ENCODE results near the gene PTPN4. TPM values are rescaled to one million over a fixed set of nuclear protein-coding genes. Genes with fewer than 3 reads are reported as not detected.

PTPN4 gene
- total and polyA plus RNA-seq, 2 of the 13 experiments (the other 11 are each of a cell fraction or from before 2014, with no cell fraction given) = 20.3 to 34.6 TPM

GRCh38 chr2:119771331-119771730, 11.6 kb downstream of the PTPN4 start (continued):
- TF ChIP-seq GPN1 (CRISPR knock-in tag; IDR thresholded peaks at IDR 0.05; ENCODE audit: borderline replicate concordance) (no peak), RORA (CRISPR knock-in tag; IDR thresholded peaks at IDR 0.05) (no peak)

GRCh38 chr2:119772128-119772527, 12.4 kb downstream of the PTPN4 start:
- Histone ChIP-seq H3K9ac (ENCODE audit: insufficient read depth, low read depth, low read length) (no peak overlapping the region), H3K4me2 (ENCODE audit: low read depth, low read length) (no peak overlapping the region), H3K9me3 (ENCODE audit: low read length) (no peaks in the 10 kb centered on the region), H3K27ac (ENCODE audit: extremely low read length, insufficient read depth, low read length) (no peak overlapping the region), H3K4me1 (ENCODE audit: insufficient read depth, low read length) (peaks cover 47% of the 10 kb centered on the region), H4K20me1 (ENCODE audit: insufficient read depth, low read length) (peaks cover 19% of the 10 kb centered on the region), H3K79me2 (ENCODE audit: insufficient read depth, low read length) (peaks cover 76% of the 10 kb centered on the region), H3K27me3 (ENCODE audit: control insufficient read depth in 1 of 2, insufficient read depth in 2 of 2, low read length in 2 of 2) (no peaks in the 10 kb centered on the region), H2AFZ (ENCODE audit: low read length) (no peak overlapping the region), H3K36me3 (replicated peaks in 1 of 2; ENCODE audit: control insufficient read depth in 1 of 2, insufficient read depth in 2 of 2, low read length in 2 of 2) (no peaks in the 10 kb centered on the region; a peak in 1 of 5 replicates), H3K4me3 (replicated peaks in 1 of 3; ENCODE audit: insufficient read depth in 1 of 3, low read depth in 2 of 3, low read length in 3 of 3) (no peak overlapping the region)
- WGBS (ENCODE audit: low lambda C conversion rate) = 98% methylated on average over 2 of the region's 2 CpGs
- BruUV-seq (replicated peaks) = no TSS peak
- intact Hi-C loops (cut with micrococcal nuclease; ENCODE audit: unreplicated experiment) = no loop called here
- no peak for ATAC-seq
- ChIA-PET POLR2A (no interaction called here), CTCF (ENCODE audit: low intra/inter-chr PET ratio, low total read pairs) (no interaction called here)
- no peak for DNase-seq (ENCODE audit: low spot score)
- no peak for FAIRE-seq
- in situ Hi-C loops (cut with HindIII; ENCODE audit: extremely low pct_ligation_motif_present, low pct_unique_long_range_greater_than_20kb) = no loop called here
- TF ChIP-seq MIER3 (CRISPR knock-in tag; IDR thresholded peaks at IDR 0.05; ENCODE audit: borderline replicate concordance) = no peak
- no peak for TF ChIP-seq YEATS2 (CRISPR knock-in tag; IDR thresholded peaks at IDR 0.05; ENCODE audit: borderline replicate concordance)
- no peak for TF ChIP-seq STAG1 (CRISPR knock-in tag; IDR thresholded peaks at IDR 0.05)
- no peak for TF ChIP-seq ZNF331 (CRISPR knock-in tag; IDR thresholded peaks at IDR 0.05)

- Histone ChIP-seq H3K9me3 (ENCODE audit: low read length) (no peaks in the 10 kb centered on the region), H3K4me2 (ENCODE audit: low read depth, low read length) (no peak overlapping the region), H3K27me3 (ENCODE audit: control insufficient read depth in 1 of 2, insufficient read depth in 2 of 2, low read length in 2 of 2) (no peaks in the 10 kb centered on the region), H3K79me2 (ENCODE audit: insufficient read depth, low read length) (peaks cover 75% of the 10 kb centered on the region), H3K36me3 (replicated peaks in 1 of 2; ENCODE audit: control insufficient read depth in 1 of 2, insufficient read depth in 2 of 2, low read length in 2 of 2) (no peaks in the 10 kb centered on the region; a peak in 1 of 5 replicates), H3K4me3 (replicated peaks in 1 of 3; ENCODE audit: insufficient read depth in 1 of 3, low read depth in 2 of 3, low read length in 3 of 3) (no peak overlapping the region), H3K27ac (ENCODE audit: extremely low read length, insufficient read depth, low read length) (no peak overlapping the region), H4K20me1 (ENCODE audit: insufficient read depth, low read length) (peaks cover 13% of the 10 kb centered on the region), H2AFZ (ENCODE audit: low read length) (no peak overlapping the region), H3K4me1 (ENCODE audit: insufficient read depth, low read length) (peaks cover 42% of the 10 kb centered on the region), H3K9ac (ENCODE audit: insufficient read depth, low read depth, low read length) (no peak overlapping the region)
- ChIA-PET POLR2A (no interaction called here), CTCF (ENCODE audit: low intra/inter-chr PET ratio, low total read pairs) (no interaction called here)
- WGBS (ENCODE audit: low lambda C conversion rate) = 96% methylated on average over 4 of the region's 4 CpGs
- FAIRE-seq = no peak
- in situ Hi-C loops (cut with HindIII; ENCODE audit: extremely low pct_ligation_motif_present, low pct_unique_long_range_greater_than_20kb) = no loop called here
- BruUV-seq (replicated peaks) = no TSS peak
- TF ChIP-seq NCOA5 (CRISPR knock-in tag; IDR thresholded peaks at IDR 0.05) (no peak), ZNF180 (CRISPR knock-in tag; IDR thresholded peaks at IDR 0.05; ENCODE audit: borderline replicate concordance, low read depth) (no peak), ZNF660 (CRISPR knock-in tag; IDR thresholded peaks at IDR 0.05; ENCODE audit: borderline replicate concordance, low read depth) (no peak), ASH2L (IDR thresholded peaks at IDR 0.05; ENCODE audit: insufficient read length, low read depth, low read length) (no peak), ZNF207 (IDR thresholded peaks at IDR 0.05; ENCODE audit: borderline replicate concordance) (no peak), KLF15 (CRISPR knock-in tag; IDR thresholded peaks at IDR 0.05; ENCODE audit: borderline replicate concordance) (no peak)
- no peak for ATAC-seq
- intact Hi-C loops (cut with micrococcal nuclease; ENCODE audit: unreplicated experiment) = no loop called here
- no peak for DNase-seq (ENCODE audit: low spot score)
Measured at GRCh38 chr2:119772767-119773166, 13.0 kb downstream of the PTPN4 start.

Measured in HepG2 (cell line).